GM19455 (cell line): ENCODE measurements around the gene CHCHD1.
A peak's percentile ranks its signal among the peaks of the same experiment; 100 is the strongest.
"Not testable (repeated sequence)": the region's sequence is repeated elsewhere in the genome, so short reads cannot be mapped to it uniquely, and the experiment has no call there.

Experiments used
- ATAC-seq: cut with Tn5 transposase; IDR thresholded peaks from one replicate; pipeline ENCODE4 v1.9.1; 2021; ENCODE audit not compliant: unreplicated experiment

The CHCHD1 gene

DNA sequence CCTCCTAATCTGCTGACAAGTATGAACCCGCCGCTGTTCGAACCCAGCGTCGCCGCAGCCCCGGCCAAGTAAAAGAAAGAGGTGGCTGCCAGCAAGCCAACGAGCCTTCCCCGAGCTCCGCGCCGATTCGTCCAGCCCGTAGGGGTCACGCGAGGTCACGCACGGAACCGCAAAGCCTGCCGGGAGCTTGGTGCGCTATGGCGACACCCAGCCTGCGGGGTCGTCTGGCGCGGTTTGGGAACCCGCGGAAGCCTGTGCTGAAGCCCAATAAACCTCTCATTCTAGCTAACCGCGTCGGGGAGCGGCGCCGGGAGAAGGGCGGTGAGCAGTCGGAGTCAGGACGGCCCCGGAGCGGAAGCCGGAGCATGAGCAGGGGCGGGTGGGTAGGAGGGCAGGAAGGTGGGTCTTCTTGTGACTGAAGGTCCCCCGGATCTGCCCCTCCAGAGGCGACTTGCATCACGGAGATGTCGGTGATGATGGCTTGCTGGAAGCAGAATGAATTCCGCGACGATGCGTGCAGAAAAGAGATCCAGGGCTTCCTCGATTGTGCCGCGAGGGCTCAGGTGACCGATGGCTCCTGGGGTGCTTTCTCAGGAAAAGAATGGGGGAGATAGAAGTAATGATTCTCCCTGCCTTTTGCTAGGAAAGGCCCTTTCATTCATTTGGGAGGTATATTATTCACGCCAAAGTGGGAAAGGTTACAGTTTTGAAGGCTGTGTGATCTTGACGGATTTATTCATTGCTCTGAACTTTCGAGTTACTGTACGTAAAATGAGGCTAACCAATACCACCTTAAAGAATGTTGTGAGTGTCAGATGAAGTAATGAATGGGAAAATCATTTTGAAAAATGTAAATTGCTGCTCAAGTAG is at the start of gene CHCHD1:
Gene CHCHD1, plus strand, starts transcription at position 170 of the 870 bp plus-strand sequence. Its CDS starts 28 bp downstream, at position 198.
- ATAC-seq, result peak; percentile 56

DNA sequence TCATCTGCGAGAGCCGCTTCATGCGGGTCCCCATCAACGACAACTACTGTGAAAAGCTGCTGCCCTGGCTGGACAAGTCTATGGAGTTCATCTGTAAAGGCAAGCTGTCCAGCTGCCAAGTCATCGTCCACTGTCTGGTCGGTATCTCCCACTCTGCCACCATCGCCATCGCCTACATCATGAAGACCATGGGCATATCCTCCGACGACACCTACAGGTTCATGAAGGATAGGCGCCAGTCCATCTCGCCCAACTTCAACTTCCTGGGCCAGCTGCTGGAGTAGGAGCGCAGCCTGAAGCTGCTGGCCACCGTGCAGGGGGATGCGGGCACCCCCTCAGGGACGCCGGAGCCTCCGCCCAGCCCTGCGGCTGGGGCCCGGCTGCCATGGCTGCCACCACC is 49.4 kb upstream of the CHCHD1 start:
- no peak for ATAC-seq

DNA sequence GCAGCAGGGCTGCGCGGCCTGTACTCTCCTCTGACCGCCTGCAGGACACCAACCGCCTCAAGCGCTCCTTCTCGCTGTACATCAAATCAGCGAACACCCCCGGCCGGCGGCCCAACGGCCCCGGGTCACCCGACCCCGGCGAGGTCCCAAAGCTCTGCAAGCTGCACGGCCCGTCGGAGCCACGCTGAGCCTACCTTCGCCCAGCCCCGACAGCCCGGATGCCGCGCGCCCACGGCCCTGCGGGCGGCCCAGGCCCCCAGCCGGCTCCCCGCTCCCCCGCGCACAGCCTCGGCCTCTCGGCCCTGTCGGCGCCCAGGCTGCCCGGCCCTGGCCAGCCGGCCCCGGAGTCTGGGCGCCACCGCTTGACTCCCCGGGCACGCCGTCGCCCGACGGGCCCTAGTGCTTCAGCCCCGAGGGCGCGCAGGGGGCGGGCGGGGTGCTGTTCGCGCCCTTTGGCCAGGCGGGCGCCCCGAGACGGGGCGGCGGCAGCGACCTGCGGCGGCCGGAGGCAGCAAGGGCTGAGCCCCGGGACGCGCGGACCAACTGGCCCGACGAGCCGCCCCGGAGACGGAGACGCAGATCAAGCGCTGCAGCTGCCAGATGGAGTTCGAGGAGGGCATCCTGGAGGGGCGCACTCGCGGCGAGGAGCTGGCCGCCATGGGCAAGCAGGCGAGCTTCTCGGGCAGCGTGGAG is 48.8 kb upstream of the CHCHD1 start:
- no peak for ATAC-seq

DNA sequence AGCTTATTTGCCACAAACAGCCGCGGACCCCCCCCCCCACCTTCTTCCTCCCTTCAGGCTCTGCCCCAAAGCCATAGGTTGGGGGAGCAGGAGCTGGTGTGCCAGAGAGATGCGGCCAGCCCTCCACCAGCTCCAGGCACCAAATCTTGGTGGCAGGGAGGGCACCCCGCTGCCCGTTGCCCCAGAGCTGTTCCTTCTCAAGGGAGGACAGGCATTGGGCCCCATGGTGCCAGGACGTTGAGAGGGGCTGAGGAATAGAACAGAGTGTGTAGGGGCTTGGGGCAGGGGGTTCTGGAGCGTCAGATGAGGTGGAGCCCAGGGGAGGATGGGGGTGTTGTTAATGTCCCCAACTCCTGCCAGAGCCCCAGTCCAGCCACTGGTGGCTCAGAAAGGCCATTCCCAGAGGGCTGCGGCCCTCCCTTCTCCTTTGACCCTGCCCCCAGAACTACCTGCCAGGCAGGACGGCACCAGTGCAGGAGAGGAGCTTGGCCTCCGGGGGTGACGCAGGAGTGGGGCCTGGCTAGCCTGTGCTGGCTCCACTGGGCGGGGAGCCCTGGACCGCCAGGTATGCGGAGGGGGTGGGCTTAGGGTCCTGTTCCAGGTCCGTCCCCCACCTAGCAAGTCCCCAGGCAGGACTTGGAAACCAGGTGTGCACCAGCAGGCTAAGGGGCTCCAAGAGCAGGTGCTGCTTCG is 47.7 kb upstream of the CHCHD1 start:
- no peak for ATAC-seq

DNA sequence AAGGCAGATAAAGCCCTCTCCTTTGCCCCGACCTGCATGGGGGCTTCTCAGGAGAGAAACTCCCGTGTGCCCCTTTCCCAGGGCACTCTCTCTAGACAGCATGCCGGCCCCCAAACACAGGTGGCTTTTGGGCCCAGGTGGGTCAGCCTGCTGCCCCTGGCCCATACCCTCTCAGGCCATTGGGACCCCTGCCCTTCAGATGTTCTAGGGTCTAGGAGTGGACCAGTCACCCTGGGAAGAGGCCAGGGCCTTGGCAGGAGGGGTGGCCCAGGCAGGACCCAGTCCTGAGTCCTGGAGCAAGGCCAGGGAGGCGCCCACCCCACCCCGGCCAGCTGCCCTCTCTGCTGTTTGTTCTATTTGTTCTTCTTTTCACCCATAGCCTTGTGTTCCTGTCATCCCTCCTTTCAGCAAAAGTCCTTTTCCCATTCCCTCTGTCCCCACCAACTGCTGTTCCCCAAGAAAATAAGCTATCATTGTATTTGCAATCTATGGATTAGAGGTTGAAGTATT is 47.0 kb upstream of the CHCHD1 start:
- no peak for ATAC-seq

DNA sequence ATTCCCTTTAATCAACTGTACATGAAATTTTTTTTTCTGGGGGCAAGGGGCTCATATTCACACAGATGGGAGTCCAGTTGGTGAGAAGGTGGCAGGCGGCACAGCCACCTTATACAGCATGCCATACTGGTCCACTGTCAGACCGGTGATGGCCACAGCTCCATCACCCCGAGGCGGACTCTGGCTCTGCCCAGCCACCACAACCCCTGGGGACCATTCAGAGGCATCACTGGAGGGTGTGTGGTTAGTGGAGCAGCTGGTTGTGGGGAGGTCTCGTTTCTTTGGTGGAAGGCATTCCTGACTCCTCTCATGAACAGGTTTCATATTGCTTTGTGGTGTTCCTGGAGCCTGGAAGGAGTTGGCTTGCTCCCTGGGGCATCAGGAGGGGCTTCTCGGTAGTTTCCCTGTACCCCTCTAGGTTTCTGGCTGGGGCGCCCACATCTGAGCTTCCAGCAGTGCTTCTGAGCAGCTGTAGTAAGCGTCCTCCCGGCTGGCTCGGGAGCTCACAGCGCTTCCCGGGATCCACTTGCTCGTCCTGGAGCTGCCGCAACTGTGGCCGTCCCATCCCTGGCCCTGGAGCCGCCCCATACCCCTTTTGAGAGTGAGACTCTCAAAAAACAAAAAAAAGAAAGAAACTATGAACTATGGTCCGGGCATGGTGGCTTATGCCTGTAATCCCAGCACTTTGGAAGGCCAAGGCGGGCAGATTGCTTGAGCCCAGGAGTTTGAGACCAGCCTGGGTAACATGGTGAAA is 41.2 kb upstream of the CHCHD1 start:
- not testable (repeated sequence) for ATAC-seq

DNA sequence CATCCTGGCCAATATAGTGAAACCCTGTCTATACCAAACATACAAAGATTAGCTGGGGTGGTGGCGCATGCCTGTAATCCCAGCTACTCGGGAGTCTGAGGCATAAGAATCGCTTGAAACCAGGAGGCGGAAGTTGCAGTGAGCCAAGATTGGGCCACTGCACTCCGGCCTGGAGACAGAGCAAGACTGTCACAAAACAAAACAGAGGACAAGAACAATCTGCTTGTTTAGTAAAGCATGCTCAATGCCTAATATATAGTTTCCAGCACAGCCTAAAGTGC is 39.5 kb upstream of the CHCHD1 start:
- no peak for ATAC-seq

DNA sequence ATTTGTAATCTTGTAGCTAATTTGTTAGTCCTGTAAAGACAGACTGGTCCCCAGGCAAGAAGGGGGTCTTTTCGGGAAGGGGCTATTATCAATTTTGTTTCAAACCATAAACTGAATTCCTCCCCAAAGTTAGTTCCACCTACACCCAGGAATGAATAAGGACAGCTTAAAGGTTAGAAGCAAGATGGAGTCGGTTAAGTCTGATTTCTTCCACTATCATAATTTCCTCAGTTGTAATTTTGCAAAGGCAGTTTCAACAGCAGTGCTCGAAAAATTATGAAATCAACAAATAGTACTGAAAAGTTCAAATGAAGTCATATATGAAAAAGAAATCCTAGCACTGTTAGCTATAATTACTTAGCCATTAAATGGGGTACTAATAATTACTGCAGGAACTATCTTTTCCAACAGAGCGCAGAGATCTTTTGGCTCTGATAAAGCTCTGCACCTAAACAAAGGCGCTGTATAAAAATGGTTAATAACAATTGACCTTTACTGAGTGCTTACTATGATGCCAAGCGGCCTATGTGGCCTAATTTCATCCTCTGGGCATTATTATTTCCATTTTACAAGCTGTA is 38.4 kb upstream of the CHCHD1 start:
- no peak for ATAC-seq

DNA sequence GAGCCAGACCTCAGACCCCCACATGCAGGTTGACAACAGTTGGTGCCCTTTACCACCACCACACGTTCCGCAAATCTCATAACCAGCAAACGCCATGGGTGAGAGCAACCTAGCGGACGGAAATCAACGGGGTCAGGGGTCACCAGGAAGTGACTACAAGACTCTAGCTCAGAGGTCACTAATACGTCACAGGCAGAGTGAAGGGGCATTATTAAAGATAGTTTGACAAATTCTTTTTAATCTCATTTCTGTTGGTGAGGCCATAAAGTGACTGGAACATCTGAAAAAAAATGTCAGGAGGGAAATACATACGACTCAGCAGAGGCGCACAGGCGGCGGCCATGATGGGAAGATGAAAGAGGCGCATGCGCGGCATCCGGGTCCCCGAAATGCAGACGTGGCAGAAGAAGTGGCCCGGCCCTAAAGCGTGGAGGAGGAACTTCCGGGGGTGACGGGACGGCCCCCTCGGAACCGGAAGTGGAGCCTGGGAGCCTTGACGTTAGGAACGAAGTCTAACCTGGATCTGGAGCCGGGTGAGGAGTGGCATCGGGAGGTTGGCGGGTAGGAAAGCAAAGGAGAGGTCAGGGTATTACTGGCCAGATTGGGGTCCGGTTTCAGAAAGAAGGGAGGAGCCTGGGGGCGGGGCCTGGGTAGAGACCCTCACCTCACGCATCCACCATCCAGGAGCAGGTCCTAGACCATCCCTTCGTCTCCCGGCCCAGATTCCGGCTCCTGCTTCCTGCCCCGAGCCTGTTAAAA is 37.8 kb upstream of the CHCHD1 start, which contains the start of gene SEC24C:
Gene SEC24C, plus strand, starts transcription at position 468 of the 759 bp plus-strand sequence. CDS start 2,461 bp downstream, outside the sequence.
- ATAC-seq, result peak; percentile 75

DNA sequence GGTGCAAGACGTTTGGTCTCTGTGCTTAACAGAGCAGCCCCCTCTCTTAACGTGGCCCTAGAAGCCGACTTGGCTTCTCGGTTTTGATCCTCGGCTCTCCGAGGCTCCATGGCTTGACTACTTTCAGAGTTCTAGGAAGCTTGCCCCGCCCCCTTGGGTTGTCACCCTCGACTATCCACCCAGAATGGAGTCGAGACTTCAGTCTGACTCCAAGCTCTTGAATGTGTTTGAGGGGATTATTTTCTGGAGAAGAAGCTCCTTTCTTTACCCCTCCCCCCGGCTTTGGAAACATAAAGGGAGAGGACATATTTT is 37.2 kb upstream of the CHCHD1 start:
- peak; percentile 40 for ATAC-seq

DNA sequence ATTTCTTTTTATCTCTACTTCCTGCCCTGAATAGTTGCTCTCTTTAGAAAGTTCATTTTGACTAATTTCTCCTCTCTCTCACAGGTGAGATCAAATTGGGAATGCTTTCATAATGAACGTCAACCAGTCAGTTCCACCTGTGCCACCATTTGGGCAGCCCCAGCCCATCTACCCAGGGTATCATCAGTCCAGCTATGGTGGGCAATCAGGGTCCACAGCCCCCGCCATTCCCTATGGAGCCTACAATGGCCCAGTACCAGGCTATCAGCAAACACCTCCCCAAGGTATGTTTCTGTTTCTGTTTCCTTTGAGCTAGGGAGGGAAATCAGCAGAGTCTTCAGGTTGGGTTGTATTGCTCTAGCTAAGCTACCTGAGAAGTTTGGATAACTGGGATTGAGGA is 35.1 kb upstream of the CHCHD1 start:
- no peak for ATAC-seq

DNA sequence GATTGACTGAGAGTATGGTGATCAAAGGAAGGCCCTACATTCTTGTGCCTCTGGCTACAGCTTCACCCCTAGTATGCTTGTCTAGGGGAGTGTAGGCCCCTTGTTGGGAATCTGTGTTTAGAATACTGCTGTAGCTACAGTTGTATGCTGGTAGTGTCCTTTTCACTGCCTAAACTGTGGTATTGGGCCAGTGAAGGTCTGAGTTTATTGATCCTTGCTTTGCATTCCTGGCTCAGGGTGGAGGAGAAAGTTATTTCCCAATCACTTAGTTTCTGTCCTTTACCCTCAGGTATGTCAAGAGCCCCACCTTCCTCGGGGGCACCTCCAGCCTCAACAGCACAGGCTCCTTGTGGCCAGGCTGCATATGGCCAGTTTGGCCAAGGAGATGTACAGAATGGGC is 31.0 kb upstream of the CHCHD1 start:
- ATAC-seq, result no peak

DNA sequence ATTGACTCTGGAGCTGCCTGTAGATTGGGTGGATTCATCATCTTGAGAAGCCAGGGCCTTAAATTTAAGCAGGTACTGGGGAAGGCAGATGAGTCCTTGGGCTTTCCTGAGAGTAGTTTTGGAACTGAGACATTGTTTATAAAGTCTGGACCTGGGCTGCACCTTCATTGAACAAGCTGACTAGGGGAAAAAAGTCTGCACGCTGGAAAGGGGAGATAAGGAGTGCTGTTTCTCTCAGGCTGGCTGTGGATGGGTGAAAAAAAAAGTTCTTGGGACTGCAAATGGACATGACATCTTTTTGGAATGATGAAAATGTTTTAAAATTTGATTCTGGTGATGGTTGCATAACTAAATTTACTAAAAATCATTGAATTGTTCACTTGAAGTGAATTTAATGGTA is 25.7 kb upstream of the CHCHD1 start:
- ATAC-seq, result no peak

DNA sequence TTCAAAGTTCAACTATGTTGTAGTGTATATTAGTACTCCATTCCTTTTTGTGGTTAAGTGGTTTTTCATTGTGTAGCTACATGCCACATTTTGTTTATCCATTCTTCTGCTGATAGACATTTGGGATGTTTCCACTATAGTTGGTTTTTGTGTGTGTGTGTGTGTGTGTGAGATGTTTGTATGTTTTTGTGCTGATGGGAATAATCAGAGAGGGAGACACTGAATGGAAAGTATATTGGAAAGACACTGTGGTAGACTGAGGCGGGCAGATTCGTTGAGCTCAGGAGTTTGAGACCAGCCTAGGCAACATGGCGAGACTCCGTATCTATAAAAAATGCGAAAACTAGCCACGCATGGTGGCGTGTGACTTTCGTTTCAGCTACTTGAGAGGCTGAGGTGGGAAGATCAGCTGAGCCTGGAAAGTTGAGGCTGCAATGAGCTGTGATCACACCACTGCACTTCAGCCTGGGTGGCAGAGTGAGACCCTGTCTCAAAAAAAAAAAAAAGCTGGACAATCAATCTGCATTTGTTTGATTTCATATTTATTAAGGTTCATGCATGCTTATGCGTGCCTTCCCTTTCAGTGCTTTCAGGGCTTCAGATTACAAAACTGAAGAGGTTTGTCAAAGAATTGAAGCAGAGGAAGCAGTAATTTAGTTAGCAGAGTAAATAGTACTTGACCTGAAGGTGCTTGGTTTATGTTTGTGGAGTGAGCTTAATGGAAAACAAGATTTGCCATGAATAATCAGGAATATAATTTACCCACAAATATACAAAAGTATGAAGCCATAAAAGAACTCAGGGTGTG is 22.9 kb upstream of the CHCHD1 start:
- ATAC-seq, result no peak

DNA sequence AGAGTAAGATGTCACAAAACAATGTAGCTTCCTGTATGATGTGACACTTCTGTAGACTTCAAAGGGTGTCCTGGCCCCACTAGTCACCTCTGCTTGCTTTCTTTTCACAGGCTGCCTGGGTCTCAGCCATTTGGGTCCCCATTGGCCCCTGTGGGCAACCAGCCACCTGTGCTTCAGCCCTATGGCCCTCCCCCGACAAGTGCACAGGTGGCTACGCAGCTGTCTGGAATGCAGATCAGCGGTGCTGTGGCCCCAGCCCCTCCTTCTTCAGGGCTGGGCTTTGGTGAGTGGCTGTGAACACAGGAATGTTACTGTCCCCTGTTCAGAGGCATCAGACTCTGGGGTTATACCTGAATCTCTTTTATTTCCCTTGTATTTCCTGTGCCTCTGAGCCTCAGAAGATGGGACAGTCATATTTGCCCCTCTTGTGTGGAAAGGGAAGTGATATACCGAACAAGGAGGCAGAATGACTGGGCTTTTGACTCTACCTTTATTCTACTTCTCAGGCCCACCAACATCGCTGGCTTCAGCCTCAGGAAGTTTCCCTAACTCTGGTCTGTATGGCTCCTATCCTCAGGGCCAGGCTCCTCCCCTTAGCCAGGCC is 22.2 kb upstream of the CHCHD1 start:
- ATAC-seq, result no peak

DNA sequence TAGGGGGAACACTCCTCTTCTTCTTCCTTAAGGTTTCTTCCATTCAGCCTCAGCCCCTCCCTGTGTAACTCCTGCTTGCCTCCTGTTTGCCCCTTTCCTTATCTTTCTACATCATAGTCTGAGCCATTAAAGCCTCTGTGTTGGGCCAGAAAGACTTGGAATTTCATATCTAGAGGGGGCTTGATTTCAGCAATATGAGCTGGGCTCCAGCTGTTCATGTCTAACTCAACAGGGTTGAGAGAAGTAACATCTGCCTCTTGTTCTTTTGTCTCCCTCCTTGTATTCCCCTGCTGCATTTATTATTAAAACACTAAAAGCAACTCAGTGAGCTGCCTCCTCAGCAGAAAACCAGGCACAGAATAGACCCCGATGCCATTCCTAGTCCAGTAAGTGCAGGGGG is 20.1 kb upstream of the CHCHD1 start:
- no peak for ATAC-seq

DNA sequence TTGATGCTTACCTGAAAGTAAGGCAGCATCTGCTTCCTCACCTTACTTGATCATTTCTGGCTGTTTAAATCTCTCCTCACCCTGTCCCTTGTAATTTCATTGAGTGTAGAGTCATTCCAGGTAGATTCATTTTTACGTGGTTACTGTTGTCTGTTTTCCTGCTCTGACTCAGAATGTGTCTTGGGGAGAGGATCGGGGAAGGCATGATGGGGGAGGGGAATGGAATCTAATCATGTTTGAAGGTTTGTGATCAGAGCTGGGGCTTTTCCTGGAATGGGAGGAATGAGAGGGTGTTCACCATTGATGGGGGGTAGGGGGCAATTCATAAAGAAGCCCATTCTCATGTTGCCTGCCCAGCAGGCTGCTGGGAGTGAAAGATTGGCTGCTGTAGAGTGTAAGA is 18.9 kb upstream of the CHCHD1 start:
- no peak for ATAC-seq

DNA sequence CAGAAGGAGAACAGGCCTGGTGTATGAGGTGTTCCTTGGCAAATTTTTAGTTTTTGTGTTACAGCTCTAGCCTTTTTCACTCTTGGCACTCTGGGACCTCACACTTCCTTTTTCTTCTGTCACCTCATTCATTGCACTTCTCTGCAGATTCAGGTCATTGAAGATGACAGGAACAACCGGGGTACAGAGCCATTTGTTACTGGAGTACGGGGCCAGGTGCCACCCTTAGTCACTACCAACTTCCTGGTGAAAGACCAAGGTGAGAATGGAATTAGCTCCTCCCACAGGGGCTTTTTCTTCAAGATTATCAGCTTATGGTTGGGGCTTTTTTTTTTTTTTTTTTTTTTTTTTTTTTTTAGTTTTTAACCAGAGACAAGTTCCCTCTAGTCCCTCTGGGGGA is 18.5 kb upstream of the CHCHD1 start:
- no peak for ATAC-seq

DNA sequence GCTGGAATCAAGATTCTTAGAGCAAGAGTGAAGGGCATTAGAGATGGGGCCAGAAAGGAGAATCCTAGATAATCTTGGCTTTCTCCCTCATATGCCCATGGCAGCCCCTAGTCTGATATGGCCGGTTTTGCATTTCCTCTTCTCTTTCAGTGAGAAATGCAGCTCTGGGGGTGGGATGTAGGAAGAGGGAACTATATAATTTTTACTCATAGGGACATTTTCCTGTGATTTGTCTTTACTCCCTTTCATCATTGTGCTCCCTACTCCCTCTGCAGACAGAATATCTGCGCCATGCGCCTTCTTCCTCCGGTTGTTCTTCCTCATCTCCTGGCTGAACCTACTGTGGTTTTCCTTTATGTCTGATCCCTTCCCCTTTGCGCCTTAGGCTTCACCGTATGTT is 16.8 kb upstream of the CHCHD1 start:
- no peak for ATAC-seq
